SKM-1 (cell line): ENCODE results near the gene CHMP1A.
"Not testable (repeated sequence)": the region's sequence is repeated elsewhere in the genome, so short reads cannot be mapped to it uniquely, and the experiment has no call there.

ENCODE experiments used
- DNase-seq: peaks from one replicate; lab custom pipeline; 2025; ENCODE audit not compliant: unreplicated experiment; lab: John Stamatoyannopoulos, UW

CHMP1A gene

GRCh38 chr16:89693289-89693731 is 35.8 kb upstream of the CHMP1A start:
- no peak for DNase-seq

GRCh38 chr16:89691986-89692569 is 34.6 kb upstream of the CHMP1A start:
- no peak for DNase-seq

- no peak for DNase-seq
These were observed 33.9 kb upstream of the CHMP1A start for GRCh38 chr16:89691231-89691985.

GRCh38 chr16:89690392-89690901 is 32.9 kb upstream of the CHMP1A start:
- DNase-seq = no peak

GRCh38 chr16:89689621-89690020 is 32.1 kb upstream of the CHMP1A start:
- DNase-seq = not testable (repeated sequence)

GRCh38 chr16:89689142-89689541 is 31.6 kb upstream of the CHMP1A start:
- DNase-seq = no peak

GRCh38 chr16:89688395-89688794 is 30.9 kb upstream of the CHMP1A start:
- DNase-seq = no peak

- no peak for DNase-seq
These were observed 29.8 kb upstream of the CHMP1A start for GRCh38 chr16:89687092-89687940.

GRCh38 chr16:89686520-89687091 is 29.1 kb upstream of the CHMP1A start, which contains the start of gene CDK10:
TSS of gene CDK10 (plus strand) at chr16:89686689. CDS start at chr16:89686711, 22 bp downstream.
- DNase-seq = peak; percentile 86

- DNase-seq = no peak
These were observed 28.4 kb upstream of the CHMP1A start for GRCh38 chr16:89685916-89686315.

GRCh38 chr16:89678258-89678657 is 20.8 kb upstream of the CHMP1A start:
- no peak for DNase-seq

GRCh38 chr16:89672177-89672941 is 14.9 kb upstream of the CHMP1A start:
- DNase-seq = no peak

- DNase-seq = not testable (repeated sequence)
These were observed 14.1 kb upstream of the CHMP1A start for GRCh38 chr16:89671565-89671964.

GRCh38 chr16:89670496-89671431 is 13.3 kb upstream of the CHMP1A start:
- DNase-seq = no peak

GRCh38 chr16:89669755-89670154 is 12.2 kb upstream of the CHMP1A start:
- no peak for DNase-seq

- DNase-seq = no peak
These were observed 11.3 kb upstream of the CHMP1A start for GRCh38 chr16:89668790-89669158.

- DNase-seq = no peak
These were observed 10.1 kb upstream of the CHMP1A start for GRCh38 chr16:89667633-89668032.

GRCh38 chr16:89667000-89667399 is 9.5 kb upstream of the CHMP1A start:
- not testable (repeated sequence) for DNase-seq

GRCh38 chr16:89664238-89664637 is 6.7 kb upstream of the CHMP1A start:
- DNase-seq = not testable (repeated sequence)
